Chondrocyte (in vitro differentiated cells): ENCODE data around the gene SLC9A9. TPM values are rescaled to one million over a fixed set of nuclear protein-coding genes. Genes with fewer than 3 reads are reported as not detected.

Source experiments
- DNase-seq: peaks from one replicate; pipeline ENCODE4 v3.0.0; 2021; ENCODE audit warnings: mixed read lengths, low spot score
- H3K27ac Mint-ChIP-seq: one replicate; pipeline ENCODE4 v1.8.0; 2021; ENCODE audit warnings: mild to moderate bottlenecking, moderate library complexity, mixed read lengths; ENCODE audit not compliant: unreplicated experiment
- H3K27me3 Mint-ChIP-seq: 2 replicates; pipeline ENCODE4 v1.8.0; 2021; ENCODE audit warnings: low read depth, mixed read lengths
- H3K36me3 Mint-ChIP-seq: 2 replicates; pipeline ENCODE4 v1.8.0; 2021; ENCODE audit warnings: low read depth, mixed read lengths
- H3K4me1 Mint-ChIP-seq: 2 replicates; pipeline ENCODE4 v1.8.0; 2021; ENCODE audit warnings: low read depth, mild to moderate bottlenecking, mixed read lengths
- H3K4me3 Mint-ChIP-seq: one replicate; pipeline ENCODE4 v1.8.0; 2021; ENCODE audit warnings: mild to moderate bottlenecking, moderate library complexity, mixed read lengths; ENCODE audit not compliant: unreplicated experiment
- H3K9me3 Mint-ChIP-seq: 2 replicates; pipeline ENCODE4 v1.8.0; 2021; ENCODE audit warnings: low read depth, mixed read lengths
- total RNA-seq: library from RNA; stranded (reverse); gene quantifications from 3 replicates; pipeline ENCODE4 v1.2.1, GENCODE V29; 2021
- TF ChIP-seq, protein P1 (sequence below): fragments of 200-600 bp; sonication (generic); IDR thresholded peaks from 2 replicates; pipeline ENCODE4 v1.5.0; 2021; ENCODE audit warnings: antibody characterized with exemption, mild to moderate bottlenecking, moderate library complexity

Gene SLC9A9
- total RNA-seq, 1 donor from 2014 or later, result 2.6 TPM

DNA sequence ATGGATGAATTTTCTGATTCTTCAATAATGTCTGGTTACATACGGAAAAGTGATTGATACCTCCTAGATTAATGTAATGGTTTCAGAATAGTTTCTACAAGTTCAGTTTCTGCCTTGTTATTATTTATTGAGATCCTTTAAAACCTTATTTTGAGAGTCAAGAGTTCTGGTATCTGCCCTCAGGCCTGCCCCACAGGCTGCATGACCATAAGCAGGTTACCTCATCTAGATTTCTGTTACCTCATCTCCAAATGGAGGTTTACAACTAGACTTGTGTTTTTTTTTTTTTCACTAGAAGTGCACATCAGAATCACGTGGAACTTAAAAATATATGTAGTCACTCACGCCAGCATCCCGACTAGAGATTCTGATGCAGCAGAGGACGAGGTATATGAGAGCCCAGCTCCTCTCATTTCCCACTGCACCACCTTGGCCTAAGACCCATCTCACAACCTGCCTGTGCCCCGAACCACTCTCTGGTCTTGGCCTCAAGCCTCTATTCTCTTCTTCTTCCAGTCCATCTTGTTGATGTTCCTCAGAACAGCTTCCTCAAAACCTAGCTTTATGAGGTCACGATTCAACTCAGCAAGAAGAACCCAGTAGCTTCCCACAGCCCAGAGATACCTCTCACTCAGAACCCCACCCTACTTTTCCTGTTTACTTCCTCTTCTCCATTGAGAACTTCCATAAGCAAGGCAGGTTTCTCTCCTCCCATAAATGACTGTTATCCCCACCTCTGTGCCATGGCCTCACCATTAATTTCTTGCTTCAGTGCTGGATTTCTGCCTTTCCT lies 375.3 kb downstream of the SLC9A9 start:
- no peak for DNase-seq
- no peaks in the 10 kb centered on the region for H3K9me3 Mint-ChIP-seq
- H3K4me1 Mint-ChIP-seq, result peaks cover 2% of the 10 kb centered on the region
- H3K27me3 Mint-ChIP-seq, result no peaks in the 10 kb centered on the region
- no peak overlapping the region for H3K27ac Mint-ChIP-seq
- TF ChIP-seq, protein P1, sequence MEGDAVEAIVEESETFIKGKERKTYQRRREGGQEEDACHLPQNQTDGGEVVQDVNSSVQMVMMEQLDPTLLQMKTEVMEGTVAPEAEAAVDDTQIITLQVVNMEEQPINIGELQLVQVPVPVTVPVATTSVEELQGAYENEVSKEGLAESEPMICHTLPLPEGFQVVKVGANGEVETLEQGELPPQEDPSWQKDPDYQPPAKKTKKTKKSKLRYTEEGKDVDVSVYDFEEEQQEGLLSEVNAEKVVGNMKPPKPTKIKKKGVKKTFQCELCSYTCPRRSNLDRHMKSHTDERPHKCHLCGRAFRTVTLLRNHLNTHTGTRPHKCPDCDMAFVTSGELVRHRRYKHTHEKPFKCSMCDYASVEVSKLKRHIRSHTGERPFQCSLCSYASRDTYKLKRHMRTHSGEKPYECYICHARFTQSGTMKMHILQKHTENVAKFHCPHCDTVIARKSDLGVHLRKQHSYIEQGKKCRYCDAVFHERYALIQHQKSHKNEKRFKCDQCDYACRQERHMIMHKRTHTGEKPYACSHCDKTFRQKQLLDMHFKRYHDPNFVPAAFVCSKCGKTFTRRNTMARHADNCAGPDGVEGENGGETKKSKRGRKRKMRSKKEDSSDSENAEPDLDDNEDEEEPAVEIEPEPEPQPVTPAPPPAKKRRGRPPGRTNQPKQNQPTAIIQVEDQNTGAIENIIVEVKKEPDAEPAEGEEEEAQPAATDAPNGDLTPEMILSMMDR, result no peak
- H3K36me3 Mint-ChIP-seq, result no peaks in the 10 kb centered on the region
- H3K4me3 Mint-ChIP-seq, result no peak overlapping the region

DNA sequence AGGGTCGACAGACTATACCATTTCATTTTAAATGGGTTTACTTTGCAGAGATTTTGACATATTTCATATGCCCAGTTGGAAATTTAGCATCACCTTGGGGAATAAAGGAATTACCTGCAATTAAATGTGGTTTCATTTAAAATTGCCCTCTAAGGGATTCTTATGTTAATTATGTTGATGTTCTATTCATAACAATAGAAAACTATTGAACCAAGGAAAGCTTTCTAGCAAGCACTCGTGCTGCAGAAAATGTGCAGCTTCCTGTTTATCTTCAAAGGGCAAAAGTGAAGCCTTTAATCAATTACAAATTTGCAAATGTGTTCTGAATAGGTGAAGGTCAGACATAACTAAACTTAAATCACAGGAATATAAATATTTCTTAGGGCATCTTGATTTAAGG lies 376.6 kb downstream of the SLC9A9 start:
- TF ChIP-seq, protein P1, result no peak
- no peak for DNase-seq
- no peaks in the 10 kb centered on the region for H3K27me3 Mint-ChIP-seq
- no peak overlapping the region for H3K27ac Mint-ChIP-seq
- no peak overlapping the region for H3K4me3 Mint-ChIP-seq
- no peaks in the 10 kb centered on the region for H3K9me3 Mint-ChIP-seq
- H3K36me3 Mint-ChIP-seq, result no peaks in the 10 kb centered on the region
- H3K4me1 Mint-ChIP-seq, result no peaks in the 10 kb centered on the region

DNA sequence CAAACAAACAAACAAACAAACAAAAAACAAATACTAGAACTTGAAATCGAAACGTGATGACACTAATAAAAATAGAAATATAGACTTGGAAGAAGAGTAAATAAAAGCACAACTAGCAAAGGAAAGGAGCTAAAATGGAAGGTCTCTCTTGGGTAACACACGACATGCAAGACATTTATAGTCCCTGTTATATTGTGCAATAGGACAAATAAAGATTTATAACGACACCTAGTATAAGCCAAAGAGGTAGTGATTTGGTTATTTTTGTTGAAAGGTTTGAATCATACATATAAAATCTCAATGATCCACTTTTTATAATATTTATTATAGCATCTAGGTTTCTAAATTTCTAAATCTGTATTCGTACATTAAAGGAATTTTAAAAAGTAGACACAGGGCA lies 379.1 kb downstream of the SLC9A9 start:
- Mint-ChIP-seq H3K27ac (no peak overlapping the region), H3K4me1 (peaks cover 4% of the 10 kb centered on the region), H3K27me3 (no peaks in the 10 kb centered on the region), H3K36me3 (no peaks in the 10 kb centered on the region), H3K9me3 (no peaks in the 10 kb centered on the region), H3K4me3 (no peak overlapping the region)
- TF ChIP-seq, protein P1, result no peak
- DNase-seq, result no peak

DNA sequence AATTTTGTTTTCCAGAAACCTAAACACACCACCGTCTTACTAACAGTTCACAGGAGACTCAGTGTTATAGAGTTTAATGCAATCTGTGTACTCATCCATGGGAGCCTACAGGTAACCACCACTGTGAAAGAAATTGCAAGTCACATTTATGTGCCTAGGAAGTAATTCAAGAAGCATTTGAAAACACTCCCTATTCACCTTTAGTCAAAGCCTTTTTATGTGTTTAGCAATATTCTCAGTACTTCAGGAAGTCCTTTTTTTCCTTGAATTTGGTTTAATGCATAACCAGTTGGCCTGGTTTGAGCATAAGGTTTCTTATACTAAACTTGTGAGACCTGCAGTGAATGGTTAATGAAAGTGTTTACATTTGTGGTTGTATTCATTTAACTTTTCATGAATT lies 382.6 kb downstream of the SLC9A9 start:
- no peaks in the 10 kb centered on the region for H3K9me3 Mint-ChIP-seq
- peaks cover 4% of the 10 kb centered on the region for H3K4me1 Mint-ChIP-seq
- no peaks in the 10 kb centered on the region for H3K36me3 Mint-ChIP-seq
- no peak for DNase-seq
- H3K27ac Mint-ChIP-seq, result no peak overlapping the region
- no peak overlapping the region for H3K4me3 Mint-ChIP-seq
- H3K27me3 Mint-ChIP-seq, result no peaks in the 10 kb centered on the region
- TF ChIP-seq, protein P1, result no peak

DNA sequence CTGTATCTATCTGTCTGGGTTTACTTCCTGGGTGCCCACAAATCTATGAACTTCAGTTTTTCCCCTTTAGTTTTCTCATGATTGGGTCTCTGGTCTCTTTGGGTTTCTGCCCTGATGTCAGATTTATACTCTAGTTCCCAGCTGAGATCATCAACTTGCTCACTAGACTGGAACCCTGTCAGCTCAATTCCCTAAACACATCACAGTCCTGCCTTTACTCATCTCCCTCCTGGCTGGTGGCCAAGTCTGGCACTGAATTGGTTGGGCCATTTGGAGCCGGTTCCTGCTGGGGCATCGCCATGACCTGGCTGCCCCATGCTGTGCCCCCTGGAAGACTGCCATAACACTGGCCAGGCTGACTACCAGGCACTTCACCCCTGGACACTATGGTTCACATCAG lies 383.4 kb downstream of the SLC9A9 start:
- Mint-ChIP-seq H3K27ac (no peak overlapping the region), H3K36me3 (no peaks in the 10 kb centered on the region), H3K27me3 (no peaks in the 10 kb centered on the region), H3K9me3 (no peaks in the 10 kb centered on the region), H3K4me1 (peaks cover 4% of the 10 kb centered on the region), H3K4me3 (no peak overlapping the region)
- no peak for DNase-seq
- TF ChIP-seq, protein P1, result no peak
